Stimulated activated CD8-positive, alpha-beta memory T cell treated with anti-CD3 and anti-CD28 coated beads, Interleukin-4, amount 100 ng/mL, for 1 hour (primary cell): ENCODE data around the gene SLC35E4.
A peak's percentile ranks its signal among the peaks of the same experiment; 100 is the strongest.
"Not testable (repeated sequence)": the region's sequence is repeated elsewhere in the genome, so short reads cannot be mapped to it uniquely, and the experiment has no call there.

Experiments
- DNase-seq, 2 donors: peaks; one replicate each; pipeline ENCODE4 v3.0.0-alpha.2; 2020; ENCODE audit warnings: low read depth in 2 of 2, low spot score in 1 of 2

SLC35E4 gene

GRCh38 chr22:30649430-30650007 is 13.9 kb downstream of the SLC35E4 start:
- DNase-seq: peak in 1 of 2 donors; percentile 63

- no peak for DNase-seq
These were observed 15.0 kb downstream of the SLC35E4 start for GRCh38 chr22:30650508-30651116.

- DNase-seq: no peak
These were observed 17.3 kb downstream of the SLC35E4 start for GRCh38 chr22:30652852-30653251.

GRCh38 chr22:30654361-30654760 is 18.8 kb downstream of the SLC35E4 start:
- no peak for DNase-seq

GRCh38 chr22:30655532-30655931 is 20.0 kb downstream of the SLC35E4 start:
- DNase-seq: no peak

GRCh38 chr22:30662040-30662439 is 26.5 kb downstream of the SLC35E4 start:
- DNase-seq: no peak

- no peak for DNase-seq
These were observed 29.2 kb downstream of the SLC35E4 start for GRCh38 chr22:30664798-30665197.

GRCh38 chr22:30665266-30665665 is 29.7 kb downstream of the SLC35E4 start:
- no peak for DNase-seq

- DNase-seq: no peak
These were observed 30.2 kb downstream of the SLC35E4 start for GRCh38 chr22:30665786-30666185.

- no peak for DNase-seq
These were observed 31.5 kb downstream of the SLC35E4 start for GRCh38 chr22:30667107-30667493.

GRCh38 chr22:30667494-30668385 is 32.2 kb downstream of the SLC35E4 start, which contains the start of gene DUSP18:
Gene DUSP18, minus strand, starts transcription at chr22:30667875. Its CDS starts 3,872 bp downstream, at chr22:30664003.
- DNase-seq: peak; percentile 84 to 92

- DNase-seq: no peak
These were observed 32.8 kb downstream of the SLC35E4 start for GRCh38 chr22:30668386-30668710.

GRCh38 chr22:30671071-30671470 is 35.5 kb downstream of the SLC35E4 start:
- DNase-seq: no peak

- DNase-seq: no peak
These were observed 37.6 kb downstream of the SLC35E4 start for GRCh38 chr22:30673136-30673535.

GRCh38 chr22:30674482-30674881 is 38.9 kb downstream of the SLC35E4 start:
- DNase-seq: no peak

- no peak for DNase-seq
These were observed 39.9 kb downstream of the SLC35E4 start for GRCh38 chr22:30675436-30675835.

GRCh38 chr22:30676565-30676964 is 41.0 kb downstream of the SLC35E4 start:
- DNase-seq: not testable (repeated sequence)

GRCh38 chr22:30679895-30680690 is 44.5 kb downstream of the SLC35E4 start:
- DNase-seq: not testable (repeated sequence)

- DNase-seq: no peak
These were observed 45.6 kb downstream of the SLC35E4 start for GRCh38 chr22:30680991-30681770.

GRCh38 chr22:30681831-30682230 is 46.2 kb downstream of the SLC35E4 start:
- DNase-seq: no peak

- DNase-seq: no peak
These were observed 49.6 kb downstream of the SLC35E4 start for GRCh38 chr22:30685178-30685577.
